ENCODE measurements around the gene MAVS.

The MAVS gene

DNA sequence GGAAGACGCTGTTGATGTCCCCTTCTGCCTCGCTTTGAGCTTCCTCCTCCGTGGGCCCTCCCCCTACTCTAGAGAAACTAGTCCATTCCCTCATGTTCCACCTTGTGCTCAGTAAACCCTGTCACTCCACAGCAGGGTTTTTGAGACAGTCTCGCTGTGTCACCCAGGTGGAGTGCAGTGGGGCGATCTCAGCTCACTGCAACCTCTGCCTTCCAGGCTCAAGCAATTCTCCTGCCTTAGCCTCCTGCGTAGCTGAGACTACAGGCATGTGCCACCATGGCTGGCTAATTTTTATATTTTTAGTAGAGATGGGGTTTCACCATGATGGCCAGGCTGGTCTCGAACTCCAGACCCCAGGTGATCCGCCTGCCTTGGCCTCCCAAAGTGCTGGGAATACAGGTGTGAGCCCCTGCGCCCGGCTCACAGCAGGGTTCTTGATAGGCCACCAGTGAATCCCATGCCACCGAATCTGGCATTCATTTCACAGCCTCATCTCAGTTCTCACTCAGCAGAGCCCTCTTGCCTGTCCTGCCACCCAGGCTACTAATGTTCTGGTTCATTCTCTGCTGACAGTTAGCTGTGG, 78.6 kb downstream of the MAVS start:
- no peaks in the 10 kb centered on the region for H3K27me3 ChIP-seq (ENCODE audit: control insufficient read depth, low read length)
- peaks cover 7% of the 10 kb centered on the region for H3K79me2 ChIP-seq (ENCODE audit: control insufficient read depth, low read length)
- no peaks in the 10 kb centered on the region for H3K9me2 ChIP-seq (replicated peaks; ENCODE audit: control insufficient read depth, low read length)
- no peak overlapping the region for H3K4me3 ChIP-seq (ENCODE audit: low read length)
- H3K27ac ChIP-seq (ENCODE audit: low read depth, low read length), result no peak overlapping the region
- peaks cover 23% of the 10 kb centered on the region for H4K20me1 ChIP-seq (ENCODE audit: control insufficient read depth, insufficient read depth, low read depth, low read length)
- peaks cover 25% of the 10 kb centered on the region for H3K4me1 ChIP-seq (ENCODE audit: control insufficient read depth, low read length)
- H3K4me2 ChIP-seq (ENCODE audit: low read length), result no peak overlapping the region
- no peaks in the 10 kb centered on the region for H3K9me3 ChIP-seq (ENCODE audit: control insufficient read depth, insufficient read depth, low read length)
- H3F3A ChIP-seq (ENCODE audit: control insufficient read depth, insufficient read depth), result peaks cover 28% of the 10 kb centered on the region
- H3K36me3 ChIP-seq (ENCODE audit: control insufficient read depth, low read length), result peaks cover 53% of the 10 kb centered on the region
- no peak for TF ChIP-seq EZH2phosphoT487 (IDR thresholded peaks at IDR 0.05; ENCODE audit: borderline replicate concordance, low read length)
- TF ChIP-seq, protein P1, sequence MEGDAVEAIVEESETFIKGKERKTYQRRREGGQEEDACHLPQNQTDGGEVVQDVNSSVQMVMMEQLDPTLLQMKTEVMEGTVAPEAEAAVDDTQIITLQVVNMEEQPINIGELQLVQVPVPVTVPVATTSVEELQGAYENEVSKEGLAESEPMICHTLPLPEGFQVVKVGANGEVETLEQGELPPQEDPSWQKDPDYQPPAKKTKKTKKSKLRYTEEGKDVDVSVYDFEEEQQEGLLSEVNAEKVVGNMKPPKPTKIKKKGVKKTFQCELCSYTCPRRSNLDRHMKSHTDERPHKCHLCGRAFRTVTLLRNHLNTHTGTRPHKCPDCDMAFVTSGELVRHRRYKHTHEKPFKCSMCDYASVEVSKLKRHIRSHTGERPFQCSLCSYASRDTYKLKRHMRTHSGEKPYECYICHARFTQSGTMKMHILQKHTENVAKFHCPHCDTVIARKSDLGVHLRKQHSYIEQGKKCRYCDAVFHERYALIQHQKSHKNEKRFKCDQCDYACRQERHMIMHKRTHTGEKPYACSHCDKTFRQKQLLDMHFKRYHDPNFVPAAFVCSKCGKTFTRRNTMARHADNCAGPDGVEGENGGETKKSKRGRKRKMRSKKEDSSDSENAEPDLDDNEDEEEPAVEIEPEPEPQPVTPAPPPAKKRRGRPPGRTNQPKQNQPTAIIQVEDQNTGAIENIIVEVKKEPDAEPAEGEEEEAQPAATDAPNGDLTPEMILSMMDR (IDR thresholded peaks at IDR 0.05; ENCODE audit: low read depth, low read length, poor library complexity, severe bottlenecking), result no peak
